Body of pancreas (tissue), 4 donors: ENCODE measurements around the gene TMEM151A.

Experiments used
- POLR2A ChIP-seq, 3 donors: fragments of 450-650 bp; IDR thresholded peaks; one replicate each; pipeline ENCODE4 v1.6.1; 2016; ENCODE audit warnings: antibody characterized with exemption in 3 of 3, mild to moderate bottlenecking in 2 of 3
- TF ChIP-seq, protein P1 (sequence below), 7 experiments: fragments of 450-650 bp in 4 of 7; fragments of 200-600 bp in 3 of 7; sonication (generic) in 3 of 7; IDR thresholded peaks; one replicate each; pipeline ENCODE4 v1.5.1; 2016 to 2019; ENCODE audit warnings: antibody characterized with exemption in 7 of 7

DNA sequence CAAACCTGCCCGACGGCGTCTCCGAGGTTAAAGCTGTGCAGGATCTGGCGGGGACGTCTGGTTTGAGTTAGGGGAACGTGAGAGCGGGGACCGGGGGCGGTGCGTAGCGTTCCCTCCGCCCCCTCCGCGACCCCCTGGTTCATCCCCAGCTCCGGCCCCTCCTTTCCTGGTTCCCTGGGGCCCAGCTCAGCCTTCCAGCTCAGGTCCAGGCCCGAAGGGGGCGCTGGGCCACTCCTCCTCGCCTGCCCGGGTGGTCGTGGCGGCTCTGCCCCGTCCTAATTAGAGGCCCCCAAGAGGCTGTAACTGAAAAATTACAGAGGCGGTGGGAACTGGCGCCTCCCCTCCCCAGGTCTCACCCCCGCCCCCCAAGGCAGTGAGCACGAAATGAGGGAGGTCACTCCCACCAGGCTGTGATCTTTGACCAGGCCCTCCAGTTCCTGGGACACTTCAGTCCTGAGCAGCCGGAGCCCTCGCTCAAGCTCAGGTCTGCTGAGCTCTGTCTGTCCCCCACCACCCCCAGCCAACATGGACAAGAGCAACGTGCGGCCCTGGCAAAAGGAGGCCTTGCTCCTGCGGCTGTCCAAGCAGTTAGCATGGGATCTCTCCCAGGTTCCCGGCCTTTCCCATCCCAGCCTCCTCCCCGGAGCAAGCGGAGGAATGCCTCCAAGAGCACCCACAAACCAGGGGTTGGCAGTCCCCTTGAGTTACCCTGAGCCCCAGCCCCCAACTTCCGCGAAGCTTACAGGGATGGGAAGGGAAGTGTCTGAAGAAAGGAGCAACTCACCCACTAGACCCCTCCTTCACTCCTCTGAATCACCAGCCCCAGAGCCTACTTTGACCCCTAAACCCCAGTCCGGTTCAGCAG, 21.9 kb downstream of the TMEM151A start:
- TF ChIP-seq, protein P1, sequence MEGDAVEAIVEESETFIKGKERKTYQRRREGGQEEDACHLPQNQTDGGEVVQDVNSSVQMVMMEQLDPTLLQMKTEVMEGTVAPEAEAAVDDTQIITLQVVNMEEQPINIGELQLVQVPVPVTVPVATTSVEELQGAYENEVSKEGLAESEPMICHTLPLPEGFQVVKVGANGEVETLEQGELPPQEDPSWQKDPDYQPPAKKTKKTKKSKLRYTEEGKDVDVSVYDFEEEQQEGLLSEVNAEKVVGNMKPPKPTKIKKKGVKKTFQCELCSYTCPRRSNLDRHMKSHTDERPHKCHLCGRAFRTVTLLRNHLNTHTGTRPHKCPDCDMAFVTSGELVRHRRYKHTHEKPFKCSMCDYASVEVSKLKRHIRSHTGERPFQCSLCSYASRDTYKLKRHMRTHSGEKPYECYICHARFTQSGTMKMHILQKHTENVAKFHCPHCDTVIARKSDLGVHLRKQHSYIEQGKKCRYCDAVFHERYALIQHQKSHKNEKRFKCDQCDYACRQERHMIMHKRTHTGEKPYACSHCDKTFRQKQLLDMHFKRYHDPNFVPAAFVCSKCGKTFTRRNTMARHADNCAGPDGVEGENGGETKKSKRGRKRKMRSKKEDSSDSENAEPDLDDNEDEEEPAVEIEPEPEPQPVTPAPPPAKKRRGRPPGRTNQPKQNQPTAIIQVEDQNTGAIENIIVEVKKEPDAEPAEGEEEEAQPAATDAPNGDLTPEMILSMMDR (IDR thresholded peaks at IDR 0.05) = no peak
- TF ChIP-seq POLR2A (IDR thresholded peaks at IDR 0.05) = no peak
